HepG2 (cell line): Measurements from ENCODE around the gene CUEDC2. TPM values are rescaled to one million over a fixed set of nuclear protein-coding genes. Genes with fewer than 3 reads are reported as not detected.

Experiments
- BATF2 ChIP-seq: sonication (generic); formaldehyde crosslinking; IDR thresholded peaks from 2 replicates; pipeline ENCODE4 v1.8.0; 2022; ENCODE audit warnings: mild to moderate bottlenecking, missing genetic modification reagents, moderate library complexity
- FLYWCH1 ChIP-seq: sonication (generic); formaldehyde crosslinking; IDR thresholded peaks from 2 replicates; pipeline ENCODE4 v1.8.1; 2023; ENCODE audit warnings: mild to moderate bottlenecking, missing genetic modification reagents
- GTF2F1 ChIP-seq: fragments of 150-350 bp; IDR thresholded peaks from 2 replicates; pipeline ENCODE4 v1.6.1; 2014; ENCODE audit warnings: low read length
- KDM3A ChIP-seq: IDR thresholded peaks from 2 replicates; pipeline ENCODE4 v1.6.1; 2018; ENCODE audit warnings: low read depth, missing compliant biosample characterization
- PAXIP1 ChIP-seq: sonication (generic); formaldehyde crosslinking; conservative IDR thresholded peaks from 2 replicates; pipeline ENCODE4 v1.4.0; 2020; ENCODE audit warnings: mild to moderate bottlenecking, missing genetic modification reagents, moderate library complexity
- RBM39 ChIP-seq: fragments of 200-400 bp; formaldehyde crosslinking; IDR thresholded peaks from one replicate; pipeline ENCODE4 v1.6.1; 2018; ENCODE audit warnings: antibody characterized with exemption, mild to moderate bottlenecking, low read depth, low read length; ENCODE audit not compliant: poor library complexity, severe bottlenecking
- YEATS4 ChIP-seq: sonication (generic); formaldehyde crosslinking; IDR thresholded peaks from 2 replicates; pipeline ENCODE4 v1.4.0; 2020; ENCODE audit warnings: missing genetic modification reagents, borderline replicate concordance
- ZBTB40 ChIP-seq, 2 experiments: fragments of 450-650 bp in 1 of 2; sonication (generic) in 1 of 2; formaldehyde crosslinking in 1 of 2; IDR thresholded peaks; 2 replicates each; pipeline versions ENCODE4 v1.6.1 to v1.8.0; 2016 to 2022; ENCODE audit warnings: antibody characterized with exemption in 1 of 2, mild to moderate bottlenecking in 1 of 2, missing genetic modification reagents in 1 of 2
- ZFP62 ChIP-seq: sonication (generic); formaldehyde crosslinking; IDR thresholded peaks from 2 replicates; pipeline ENCODE4 v1.4.0; 2020; ENCODE audit warnings: missing genetic modification reagents
- ZNF484 ChIP-seq: sonication (generic); formaldehyde crosslinking; IDR thresholded peaks from 2 replicates; pipeline ENCODE4 v1.5.1; 2020; ENCODE audit warnings: mild to moderate bottlenecking, low read depth, missing genetic modification reagents, borderline replicate concordance
- ZNF570 ChIP-seq: sonication (generic); formaldehyde crosslinking; IDR thresholded peaks from 2 replicates; pipeline ENCODE4 v1.4.0; 2020; ENCODE audit warnings: mild to moderate bottlenecking, missing genetic modification reagents, borderline replicate concordance
- ZNF7 ChIP-seq: IDR thresholded peaks from 2 replicates; pipeline ENCODE4 v1.6.1; 2016; ENCODE audit warnings: missing biosample characterization, missing genetic modification reagents
- ZNF704 ChIP-seq: sonication (generic); formaldehyde crosslinking; IDR thresholded peaks from 2 replicates; pipeline ENCODE4 v1.8.1; 2023; ENCODE audit warnings: mild to moderate bottlenecking, inconsistent platforms, moderate library complexity, missing genetic modification reagents, borderline replicate concordance
- polyA plus RNA-seq, 8 experiments: library from polyadenylated mRNA; depleted of rRNA in 3 of 8; stranded (reverse) in 7 of 8; unstranded in 1 of 8; fragments of >200 nt; fragmentation: Illumina TruSeq in 4 of 8; extraction: Trizol in 4 of 8; gene quantifications; 2 replicates each; pipeline versions ENCODE4 v1.2.1 to v1.2.3, GENCODE V29; 2011 to 2016; ENCODE audit warnings: low read depth in 4 of 8, missing spikeins in 1 of 8, mixed read lengths in 1 of 8; ENCODE audit not compliant: insufficient read depth in 1 of 8
- total RNA-seq, 5 experiments: library from RNA; depleted of rRNA; stranded (reverse); fragments of >200 nt; fragmentation: Illumina TruSeq; extraction: Trizol; gene quantifications; 2 replicates each; pipeline ENCODE4 v1.2.3, GENCODE V29; 2016; ENCODE audit warnings: low read depth in 1 of 5

The CUEDC2 gene
- total and polyA plus RNA-seq, 2 of the 13 experiments (the other 11 are each of a cell fraction or from before 2014, with no cell fraction given), result 13.1 to 18.4 TPM

- TF ChIP-seq YEATS4 (CRISPR knock-in tag), result peak; percentile 89
- no peak for TF ChIP-seq ZFP62 (CRISPR knock-in tag)
- TF ChIP-seq ZBTB40 (IDR thresholded peaks at IDR 0.05), result no peak
- TF ChIP-seq ZBTB40 (CRISPR knock-in tag; IDR thresholded peaks at IDR 0.05), result no peak
- no peak for TF ChIP-seq FLYWCH1 (CRISPR knock-in tag)
- TF ChIP-seq ZNF484, result no peak
- peak; percentile 57; the same call in 1 of the 2 replicates for TF ChIP-seq KDM3A
- TF ChIP-seq PAXIP1 (CRISPR knock-in tag), result peak; percentile 27
- no peak for TF ChIP-seq ZNF7 (CRISPR knock-in tag)
- no peak for TF ChIP-seq GTF2F1
- peak; percentile 80 for TF ChIP-seq RBM39
- TF ChIP-seq ZNF570 (CRISPR knock-in tag), result no peak
- TF ChIP-seq BATF2 (CRISPR knock-in tag), result no peak
- TF ChIP-seq ZNF704 (CRISPR knock-in tag), result peak; percentile 68; the same call in 1 of the 2 replicates
These were observed 38.1 kb downstream of the CUEDC2 start (continued) for GRCh38 chr10:102394079-102394800.
